ENCODE results near the gene AJAP1.

GRCh38 chr1:4664606-4665005 is 10.2 kb downstream of the AJAP1 start:
- no peak for TF ChIP-seq CTCF (IDR thresholded peaks at IDR 0.05)
- TF ChIP-seq POLR2AphosphoS5 (IDR thresholded peaks at IDR 0.05; ENCODE audit: low read depth, low read length), result no peak

Data from Panc1 (cell line).